Breast epithelium (tissue), 4 donors: ENCODE results near the gene ANLN. TPM values are rescaled to one million over a fixed set of nuclear protein-coding genes. Genes with fewer than 3 reads are reported as not detected.

Experiments
- DNase-seq, 2 donors: peaks; one replicate each; pipeline ENCODE4 v3.0.0-alpha.2; 2019; ENCODE audit warnings: low spot score in 2 of 2
- H3K27ac ChIP-seq, 2 donors: fragments of 200-600 bp; sonication (generic) in 1 of 2; one replicate each; pipeline ENCODE4 v1.5.1; 2016 to 2019; ENCODE audit warnings: mild to moderate bottlenecking in 1 of 2
- H3K27me3 ChIP-seq, 2 donors: fragments of 200-600 bp; sonication (generic) in 1 of 2; one replicate each; pipeline versions ENCODE4 v1.5.1 to v1.6.0; 2017 to 2019; ENCODE audit warnings: control low read depth in 1 of 2, mild to moderate bottlenecking in 1 of 2
- H3K36me3 ChIP-seq: fragments of 200-600 bp; one replicate; pipeline ENCODE4 v1.5.1; 2019
- H3K4me1 ChIP-seq, 2 donors: fragments of 200-600 bp; sonication (generic); one replicate each; pipeline ENCODE4 v1.5.1; 2016 to 2019; ENCODE audit warnings: control low read depth in 1 of 2
- H3K4me3 ChIP-seq, 3 donors: fragments of 200-600 bp; sonication (generic); 1 replicate in 2 of 3; 2 replicates in 1 of 3; pipeline ENCODE4 v1.5.1; 2016 to 2019; ENCODE audit warnings: mild to moderate bottlenecking in 3 of 3, moderate library complexity in 2 of 3
- H3K9me3 ChIP-seq, 2 donors: fragments of 200-600 bp; sonication (generic) in 1 of 2; one replicate each; pipeline ENCODE4 v1.5.1; 2016 to 2019; ENCODE audit warnings: control low read depth in 1 of 2
- POLR2A ChIP-seq: fragments of 450-650 bp; IDR thresholded peaks from one replicate; pipeline ENCODE4 v1.6.1; 2016; ENCODE audit warnings: antibody characterized with exemption, mild to moderate bottlenecking, moderate library complexity
- POLR2AphosphoS5 ChIP-seq, 3 donors: sonication (generic); formaldehyde crosslinking; IDR thresholded peaks; one replicate each; pipeline ENCODE4 v1.6.1; 2017; ENCODE audit warnings: antibody characterized with exemption in 3 of 3
- intact Hi-C: fragments of 100-400 bp; cut with DNase I; formaldehyde crosslinking; loops from one replicate; pipeline ENCODE4 v1.15.1; 2023; ENCODE audit warnings: low total_unique reads
- total RNA-seq, 3 donors: library from RNA; depleted of rRNA; stranded (reverse); fragments of >200 nt; gene quantifications; one replicate each; pipeline ENCODE4 v1.1.0, GENCODE V29; 2016
- TF ChIP-seq, protein P1 (sequence below), 3 donors: fragments of 450-650 bp; IDR thresholded peaks; one replicate each; pipeline ENCODE4 v1.5.1; 2016 to 2017; ENCODE audit warnings: antibody characterized with exemption in 3 of 3, mild to moderate bottlenecking in 3 of 3, moderate library complexity in 3 of 3

The ANLN gene
- total RNA-seq, 3 donors from 2014 or later = 2.3 to 5.4 (median 5.0) TPM

GRCh38 chr7:36441344-36442022 lies 51.8 kb downstream of the ANLN start:
- H3K36me3 ChIP-seq = no peaks in the 10 kb centered on the region
- no peaks in the 10 kb centered on the region for H3K27me3 ChIP-seq
- DNase-seq = no peak
- intact Hi-C loops = no loop called here
- H3K4me3 ChIP-seq = no peak overlapping the region
- no peak overlapping the region for H3K27ac ChIP-seq
- no peaks in the 10 kb centered on the region for H3K9me3 ChIP-seq
- H3K4me1 ChIP-seq = no peaks in the 10 kb centered on the region
- TF ChIP-seq POLR2A = no peak
- TF ChIP-seq, protein P1, sequence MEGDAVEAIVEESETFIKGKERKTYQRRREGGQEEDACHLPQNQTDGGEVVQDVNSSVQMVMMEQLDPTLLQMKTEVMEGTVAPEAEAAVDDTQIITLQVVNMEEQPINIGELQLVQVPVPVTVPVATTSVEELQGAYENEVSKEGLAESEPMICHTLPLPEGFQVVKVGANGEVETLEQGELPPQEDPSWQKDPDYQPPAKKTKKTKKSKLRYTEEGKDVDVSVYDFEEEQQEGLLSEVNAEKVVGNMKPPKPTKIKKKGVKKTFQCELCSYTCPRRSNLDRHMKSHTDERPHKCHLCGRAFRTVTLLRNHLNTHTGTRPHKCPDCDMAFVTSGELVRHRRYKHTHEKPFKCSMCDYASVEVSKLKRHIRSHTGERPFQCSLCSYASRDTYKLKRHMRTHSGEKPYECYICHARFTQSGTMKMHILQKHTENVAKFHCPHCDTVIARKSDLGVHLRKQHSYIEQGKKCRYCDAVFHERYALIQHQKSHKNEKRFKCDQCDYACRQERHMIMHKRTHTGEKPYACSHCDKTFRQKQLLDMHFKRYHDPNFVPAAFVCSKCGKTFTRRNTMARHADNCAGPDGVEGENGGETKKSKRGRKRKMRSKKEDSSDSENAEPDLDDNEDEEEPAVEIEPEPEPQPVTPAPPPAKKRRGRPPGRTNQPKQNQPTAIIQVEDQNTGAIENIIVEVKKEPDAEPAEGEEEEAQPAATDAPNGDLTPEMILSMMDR (IDR thresholded peaks at IDR 0.05) = no peak
- no peak for TF ChIP-seq POLR2AphosphoS5 (IDR thresholded peaks at IDR 0.05)

- Histone ChIP-seq H3K4me1 (no peaks in the 10 kb centered on the region), H3K4me3 (no peak overlapping the region), H3K27me3 (no peaks in the 10 kb centered on the region), H3K9me3 (no peaks in the 10 kb centered on the region), H3K36me3 (no peaks in the 10 kb centered on the region), H3K27ac (no peak overlapping the region)
- TF ChIP-seq POLR2A (no peak), POLR2AphosphoS5 (IDR thresholded peaks at IDR 0.05) (no peak)
- TF ChIP-seq, protein P1 (IDR thresholded peaks at IDR 0.05) = no peak
- DNase-seq = no peak
- intact Hi-C loops = no loop called here
Measured at GRCh38 chr7:36448781-36449379, 59.2 kb downstream of the ANLN start.

- Histone ChIP-seq H3K4me3 (no peak overlapping the region), H3K27me3 (no peaks in the 10 kb centered on the region), H3K36me3 (no peaks in the 10 kb centered on the region), H3K4me1 (no peaks in the 10 kb centered on the region), H3K9me3 (no peaks in the 10 kb centered on the region), H3K27ac (no peak overlapping the region)
- DNase-seq = no peak
- intact Hi-C loops = no loop called here
- TF ChIP-seq, protein P1 (IDR thresholded peaks at IDR 0.05) = no peak
- TF ChIP-seq POLR2AphosphoS5 (IDR thresholded peaks at IDR 0.05) = no peak
- TF ChIP-seq POLR2A = no peak
Measured at GRCh38 chr7:36449685-36450084, 60.0 kb downstream of the ANLN start.

- TF ChIP-seq, protein P1 (IDR thresholded peaks at IDR 0.05) = no peak
- TF ChIP-seq POLR2A = no peak
- TF ChIP-seq POLR2AphosphoS5 (IDR thresholded peaks at IDR 0.05) = no peak
- intact Hi-C loops = no loop called here
- no peaks in the 10 kb centered on the region for H3K4me1 ChIP-seq
- no peaks in the 10 kb centered on the region for H3K9me3 ChIP-seq
- DNase-seq = no peak
- no peak overlapping the region for H3K27ac ChIP-seq
- no peaks in the 10 kb centered on the region for H3K27me3 ChIP-seq
- no peak overlapping the region for H3K4me3 ChIP-seq
- no peaks in the 10 kb centered on the region for H3K36me3 ChIP-seq
Measured at GRCh38 chr7:36453769-36454168, 64.1 kb downstream of the ANLN start.

DNA sequence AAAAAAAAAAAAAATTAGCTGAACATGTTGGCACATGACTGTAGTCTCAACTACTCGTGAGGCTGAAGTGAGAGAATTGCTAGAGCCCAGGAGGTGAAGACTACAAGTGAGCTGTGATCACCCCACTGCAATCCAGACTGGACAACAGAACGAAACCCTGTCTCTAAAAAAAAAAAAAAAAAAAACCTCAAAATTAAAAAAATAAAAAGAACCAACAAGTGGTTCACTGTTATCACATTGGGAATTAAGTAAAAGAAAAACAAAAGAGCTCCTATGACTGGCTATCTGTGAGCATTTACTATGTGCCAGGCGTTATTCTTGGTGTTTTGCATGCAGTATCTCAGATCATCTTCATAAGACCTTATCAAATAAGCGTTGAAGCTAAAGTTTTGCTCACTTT lies 66.0 kb downstream of the ANLN start:
- Histone ChIP-seq H3K27me3 (no peaks in the 10 kb centered on the region), H3K9me3 (no peaks in the 10 kb centered on the region), H3K4me3 (no peak overlapping the region), H3K4me1 (no peaks in the 10 kb centered on the region), H3K27ac (no peak overlapping the region), H3K36me3 (no peaks in the 10 kb centered on the region)
- intact Hi-C loops = no loop called here
- TF ChIP-seq POLR2A (no peak), POLR2AphosphoS5 (IDR thresholded peaks at IDR 0.05) (no peak)
- TF ChIP-seq, protein P1 (IDR thresholded peaks at IDR 0.05) = no peak
- no peak for DNase-seq
